ENCODE measurements around the gene CIAPIN1. TPM values are rescaled to one million over a fixed set of nuclear protein-coding genes. Genes with fewer than 3 reads are reported as not detected.
"Not testable (repeated sequence)": the region's sequence is repeated elsewhere in the genome, so short reads cannot be mapped to it uniquely, and the experiment has no call there.

CIAPIN1 gene
- total RNA-seq, 4 donors from 2014 or later, result 9.7 to 49.0 (median 26.7) TPM

DNA sequence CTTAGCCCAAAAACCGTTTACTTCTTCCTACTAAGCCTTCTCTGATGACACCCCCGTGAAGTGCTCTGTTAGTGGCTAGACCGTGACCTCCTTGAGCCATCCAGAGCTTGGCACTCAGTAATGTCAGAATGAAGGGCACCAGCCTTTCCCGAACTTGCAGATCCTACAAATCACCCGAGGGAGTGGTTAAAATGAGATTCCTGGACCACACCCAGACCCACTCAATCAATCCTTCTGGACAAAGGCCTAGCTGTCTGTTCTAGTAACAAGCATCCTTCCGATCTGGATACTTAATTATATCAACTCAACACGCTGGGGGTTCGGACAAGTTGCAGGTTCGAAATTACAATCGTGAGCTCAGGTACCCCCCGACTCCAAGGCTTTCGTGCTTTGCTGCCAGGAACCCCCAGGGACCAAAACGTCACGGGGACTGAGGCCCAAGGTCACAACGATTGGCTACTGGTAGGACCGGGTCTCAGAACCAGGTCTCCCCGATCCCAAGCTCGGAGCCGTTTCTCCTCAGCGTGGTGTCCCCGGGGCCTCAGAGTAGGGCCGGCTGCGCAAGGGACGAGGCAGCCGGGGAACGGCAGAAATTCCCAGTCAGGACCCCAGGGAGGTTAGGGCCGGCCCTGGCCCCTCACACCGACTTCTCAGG lies 527 bp downstream of the CIAPIN1 start:
- Histone ChIP-seq H3K27me3 (no peaks in the 10 kb centered on the region), H3K27ac (peak overlapping the region; percentile 86 to 88), H3K4me1 (no peaks in the 10 kb centered on the region), H3K9me3 (no peaks in the 10 kb centered on the region), H3K4me3 (peak overlapping the region; percentile 84 to 99), H3K36me3 (no peaks in the 10 kb centered on the region)
- DNase-seq, result peak in 1 of 2 donors; percentile 31
- intact Hi-C loops (cut with DNase I; ENCODE audit: low total_unique reads), result no loop called here
- TF ChIP-seq, protein P1, sequence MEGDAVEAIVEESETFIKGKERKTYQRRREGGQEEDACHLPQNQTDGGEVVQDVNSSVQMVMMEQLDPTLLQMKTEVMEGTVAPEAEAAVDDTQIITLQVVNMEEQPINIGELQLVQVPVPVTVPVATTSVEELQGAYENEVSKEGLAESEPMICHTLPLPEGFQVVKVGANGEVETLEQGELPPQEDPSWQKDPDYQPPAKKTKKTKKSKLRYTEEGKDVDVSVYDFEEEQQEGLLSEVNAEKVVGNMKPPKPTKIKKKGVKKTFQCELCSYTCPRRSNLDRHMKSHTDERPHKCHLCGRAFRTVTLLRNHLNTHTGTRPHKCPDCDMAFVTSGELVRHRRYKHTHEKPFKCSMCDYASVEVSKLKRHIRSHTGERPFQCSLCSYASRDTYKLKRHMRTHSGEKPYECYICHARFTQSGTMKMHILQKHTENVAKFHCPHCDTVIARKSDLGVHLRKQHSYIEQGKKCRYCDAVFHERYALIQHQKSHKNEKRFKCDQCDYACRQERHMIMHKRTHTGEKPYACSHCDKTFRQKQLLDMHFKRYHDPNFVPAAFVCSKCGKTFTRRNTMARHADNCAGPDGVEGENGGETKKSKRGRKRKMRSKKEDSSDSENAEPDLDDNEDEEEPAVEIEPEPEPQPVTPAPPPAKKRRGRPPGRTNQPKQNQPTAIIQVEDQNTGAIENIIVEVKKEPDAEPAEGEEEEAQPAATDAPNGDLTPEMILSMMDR (IDR thresholded peaks at IDR 0.05), result no peak
- TF ChIP-seq POLR2A (IDR thresholded peaks at IDR 0.05), result no peak

- no peak for DNase-seq
- intact Hi-C loops (cut with DNase I; ENCODE audit: low total_unique reads), result no loop called here
- Histone ChIP-seq H3K4me1 (no peaks in the 10 kb centered on the region), H3K27ac (no peak overlapping the region), H3K36me3 (no peaks in the 10 kb centered on the region), H3K27me3 (no peaks in the 10 kb centered on the region), H3K4me3 (no peak overlapping the region), H3K9me3 (no peaks in the 10 kb centered on the region)
- TF ChIP-seq POLR2A (IDR thresholded peaks at IDR 0.05), result no peak
- TF ChIP-seq, protein P1 (IDR thresholded peaks at IDR 0.05), result no peak
Measured at GRCh38 chr16:57445510-57445909, 1.7 kb downstream of the CIAPIN1 start.

- TF ChIP-seq, protein P1 (IDR thresholded peaks at IDR 0.05), result no peak
- TF ChIP-seq POLR2A (IDR thresholded peaks at IDR 0.05), result no peak
- no peaks in the 10 kb centered on the region for H3K9me3 ChIP-seq
- no peaks in the 10 kb centered on the region for H3K4me1 ChIP-seq
- H3K36me3 ChIP-seq, result no peaks in the 10 kb centered on the region
- no peaks in the 10 kb centered on the region for H3K27me3 ChIP-seq
- intact Hi-C loops (cut with DNase I; ENCODE audit: low total_unique reads), result no loop called here
- DNase-seq, result no peak
- H3K4me3 ChIP-seq, result no peak overlapping the region
- H3K27ac ChIP-seq, result no peak overlapping the region
Measured at GRCh38 chr16:57444711-57445110, 2.5 kb downstream of the CIAPIN1 start.

- H3K4me3 ChIP-seq; intact Hi-C loops (cut with DNase I; ENCODE audit: low total_unique reads); H3K27ac ChIP-seq; H3K4me1 ChIP-seq; H3K27me3 ChIP-seq; DNase-seq; H3K36me3 ChIP-seq; H3K9me3 ChIP-seq: not testable (repeated sequence)
Measured at GRCh38 chr16:57440551-57440950, 6.6 kb downstream of the CIAPIN1 start.

GRCh38 chr16:57439947-57440346 lies 7.2 kb downstream of the CIAPIN1 start:
- DNase-seq; intact Hi-C loops (cut with DNase I; ENCODE audit: low total_unique reads); H3K27ac ChIP-seq; H3K9me3 ChIP-seq; H3K4me1 ChIP-seq; H3K27me3 ChIP-seq; H3K36me3 ChIP-seq; H3K4me3 ChIP-seq: not testable (repeated sequence)

DNA sequence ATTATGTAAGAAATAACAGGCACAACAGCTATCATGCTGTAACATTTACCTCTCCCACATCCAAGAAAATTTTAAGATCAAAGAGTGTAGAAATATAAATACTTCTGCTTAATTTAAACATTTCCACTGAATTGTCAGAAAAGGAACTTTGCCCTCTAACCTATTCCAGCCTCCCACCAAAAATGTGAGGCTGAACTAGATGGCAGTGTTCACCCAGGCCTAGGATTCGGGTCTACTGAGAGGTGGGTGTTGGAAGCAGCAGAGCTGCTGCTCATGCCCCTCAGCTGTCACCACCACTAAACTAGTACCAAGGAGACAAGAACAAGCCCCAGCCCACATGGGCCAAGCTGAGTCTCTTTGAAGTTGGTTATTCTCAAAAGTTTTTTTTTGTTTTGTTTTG lies 11.3 kb downstream of the CIAPIN1 start:
- no peaks in the 10 kb centered on the region for H3K9me3 ChIP-seq
- no peak overlapping the region for H3K27ac ChIP-seq
- H3K4me3 ChIP-seq, result no peak overlapping the region
- DNase-seq, result no peak
- TF ChIP-seq POLR2A (IDR thresholded peaks at IDR 0.05), result no peak
- TF ChIP-seq, protein P1 (IDR thresholded peaks at IDR 0.05), result no peak
- H3K36me3 ChIP-seq, result no peaks in the 10 kb centered on the region
- intact Hi-C loops (cut with DNase I; ENCODE audit: low total_unique reads), result no loop called here
- no peaks in the 10 kb centered on the region for H3K27me3 ChIP-seq
- H3K4me1 ChIP-seq, result no peaks in the 10 kb centered on the region

Data from uterus (tissue), 4 donors.